ENCODE data around the gene IL17RD. TPM values are rescaled to one million over a fixed set of nuclear protein-coding genes. Genes with fewer than 3 reads are reported as not detected.

The IL17RD gene
- total RNA-seq, 1 experiment from 2014 or later = 31.7 TPM

DNA sequence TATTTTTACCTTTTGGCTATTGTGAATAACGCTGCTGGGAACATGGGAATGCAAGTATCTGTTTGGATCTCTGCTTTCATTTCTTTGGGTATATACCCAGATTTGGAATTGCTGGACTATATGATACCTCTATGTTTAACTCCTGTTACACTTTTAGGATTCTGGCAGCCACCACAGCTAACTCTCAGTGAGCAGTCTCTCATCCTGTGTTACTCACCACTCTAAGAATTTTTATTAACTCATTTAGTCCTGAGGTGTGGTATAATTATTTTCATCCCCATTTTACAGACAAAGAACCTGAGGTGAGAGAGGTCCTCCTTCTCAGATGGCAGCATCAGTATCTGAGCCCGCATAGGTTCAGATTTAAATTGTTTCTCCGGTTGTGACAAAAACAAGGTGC is 103.6 kb downstream of the IL17RD start:
- H3K23me2 ChIP-seq (ENCODE audit: insufficient read length, low read depth, low read length, poor library complexity, severe bottlenecking) = no peaks in the 10 kb centered on the region
- no peak overlapping the region for H4K8ac ChIP-seq (replicated peaks; ENCODE audit: insufficient read length, low read depth, low read length)
- H3K18ac ChIP-seq (ENCODE audit: insufficient read length, low read depth, low read length) = no peak overlapping the region
- H4K5ac ChIP-seq (ENCODE audit: insufficient read length, low read depth, low read length) = no peak overlapping the region
- no peak overlapping the region for H3K4me3 Mint-ChIP-seq
- peaks cover 29 to 31% of the 10 kb centered on the region in 2 experiments for H3K4me1 Mint-ChIP-seq
- no peak for DNase-seq
- no peaks in the 10 kb centered on the region; a peak in 1 of 7 replicates for H3K36me3 Mint-ChIP-seq (ENCODE audit: insufficient read depth in 1 of 3, low read depth in 3 of 3)
- no peak overlapping the region for H3K14ac ChIP-seq (ENCODE audit: insufficient read depth, low read length)
- no peak overlapping the region for H2BK5ac ChIP-seq (ENCODE audit: insufficient read length, low read length)
- H3T11ph ChIP-seq (ENCODE audit: low read length) = peak overlapping the region; percentile 47
- H2AFZ ChIP-seq (ENCODE audit: low read length) = no peak overlapping the region
- TF ChIP-seq, protein P1, sequence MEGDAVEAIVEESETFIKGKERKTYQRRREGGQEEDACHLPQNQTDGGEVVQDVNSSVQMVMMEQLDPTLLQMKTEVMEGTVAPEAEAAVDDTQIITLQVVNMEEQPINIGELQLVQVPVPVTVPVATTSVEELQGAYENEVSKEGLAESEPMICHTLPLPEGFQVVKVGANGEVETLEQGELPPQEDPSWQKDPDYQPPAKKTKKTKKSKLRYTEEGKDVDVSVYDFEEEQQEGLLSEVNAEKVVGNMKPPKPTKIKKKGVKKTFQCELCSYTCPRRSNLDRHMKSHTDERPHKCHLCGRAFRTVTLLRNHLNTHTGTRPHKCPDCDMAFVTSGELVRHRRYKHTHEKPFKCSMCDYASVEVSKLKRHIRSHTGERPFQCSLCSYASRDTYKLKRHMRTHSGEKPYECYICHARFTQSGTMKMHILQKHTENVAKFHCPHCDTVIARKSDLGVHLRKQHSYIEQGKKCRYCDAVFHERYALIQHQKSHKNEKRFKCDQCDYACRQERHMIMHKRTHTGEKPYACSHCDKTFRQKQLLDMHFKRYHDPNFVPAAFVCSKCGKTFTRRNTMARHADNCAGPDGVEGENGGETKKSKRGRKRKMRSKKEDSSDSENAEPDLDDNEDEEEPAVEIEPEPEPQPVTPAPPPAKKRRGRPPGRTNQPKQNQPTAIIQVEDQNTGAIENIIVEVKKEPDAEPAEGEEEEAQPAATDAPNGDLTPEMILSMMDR (conservative IDR thresholded peaks at IDR 0.05) = no peak
- H3K4me1 ChIP-seq (ENCODE audit: insufficient read depth, low read length) = peaks cover 3% of the 10 kb centered on the region; the same call in 1 of the 2 replicates
- H4K20me1 ChIP-seq (ENCODE audit: control insufficient read depth, insufficient read depth, insufficient read length) = no peaks in the 10 kb centered on the region
- H2BK12ac ChIP-seq (ENCODE audit: insufficient read length, low read depth, low read length) = no peak overlapping the region
- WGBS (ENCODE audit: extremely low coverage, insufficient read length, low lambda C conversion rate) = no CpG with 5 or more reads among the region's 3 CpGs
- no peak overlapping the region for H3K27ac ChIP-seq (ENCODE audit: insufficient read length, low read depth, low read length)
- H3K56ac ChIP-seq (ENCODE audit: insufficient read length, low read depth, low read length) = no peak overlapping the region
- H2BK20ac ChIP-seq (ENCODE audit: low read depth, low read length, poor library complexity, severe bottlenecking) = no peak overlapping the region
- H3K27me3 Mint-ChIP-seq (ENCODE audit: low read depth) = no peaks in the 10 kb centered on the region
- no peaks in the 10 kb centered on the region for H3K9me3 ChIP-seq (ENCODE audit: control insufficient read depth, low read depth, low read length)
- no peak overlapping the region for H2AK5ac ChIP-seq (ENCODE audit: insufficient read length, low read length)
- no peaks in the 10 kb centered on the region for H3K9me3 Mint-ChIP-seq
- H4K91ac ChIP-seq (ENCODE audit: insufficient read length, low read depth, low read length) = no peak overlapping the region
- no peak overlapping the region for H2BK15ac ChIP-seq (ENCODE audit: low read depth, low read length)
- no peaks in the 10 kb centered on the region for H3K27me3 ChIP-seq (ENCODE audit: insufficient read depth, low read length)
- no peak overlapping the region for H3K4ac ChIP-seq (ENCODE audit: low read depth, low read length)
- H3K23ac ChIP-seq (ENCODE audit: insufficient read length, low read depth, low read length) = no peak overlapping the region
- H3K79me1 ChIP-seq (ENCODE audit: insufficient read depth, low read depth, low read length, poor library complexity, severe bottlenecking) = no peaks in the 10 kb centered on the region
- H2BK120ac ChIP-seq (ENCODE audit: low read depth, low read length, poor library complexity, severe bottlenecking) = no peak overlapping the region
- no peak overlapping the region for H3K4me2 ChIP-seq (ENCODE audit: insufficient read depth, insufficient read length, low read length)
- no peaks in the 10 kb centered on the region for H3K79me2 ChIP-seq (ENCODE audit: insufficient read depth, low read length)
- H3K9ac ChIP-seq (ENCODE audit: extremely low read depth, insufficient read length, low read length) = no peak overlapping the region
- H3K27ac Mint-ChIP-seq = peak overlapping the region in 2 of 3 experiments; percentile 91 to 93; a peak in 3 of 7 replicates
